ENCODE measurements around the gene NOX4.

DNA sequence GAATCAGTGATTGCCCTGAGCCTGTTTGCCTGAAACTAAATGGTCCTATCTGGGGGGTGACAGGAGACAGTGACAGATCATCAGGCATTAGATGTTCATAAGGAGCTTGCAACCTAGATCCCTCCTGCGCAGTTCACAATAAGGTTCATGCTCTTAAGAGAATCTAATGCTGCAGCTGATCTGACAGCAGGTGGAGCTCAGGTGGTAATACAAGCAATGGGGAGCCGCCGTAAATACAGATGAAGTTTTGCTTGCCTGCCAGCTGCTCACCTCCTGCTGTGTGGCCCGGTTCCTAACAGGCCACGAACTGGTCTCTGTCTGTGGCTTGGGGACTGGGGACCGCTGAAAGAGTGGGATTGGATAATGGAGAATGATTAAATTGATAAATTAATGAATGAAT lies 14.0 kb downstream of the NOX4 start:
- TF ChIP-seq, protein P1, sequence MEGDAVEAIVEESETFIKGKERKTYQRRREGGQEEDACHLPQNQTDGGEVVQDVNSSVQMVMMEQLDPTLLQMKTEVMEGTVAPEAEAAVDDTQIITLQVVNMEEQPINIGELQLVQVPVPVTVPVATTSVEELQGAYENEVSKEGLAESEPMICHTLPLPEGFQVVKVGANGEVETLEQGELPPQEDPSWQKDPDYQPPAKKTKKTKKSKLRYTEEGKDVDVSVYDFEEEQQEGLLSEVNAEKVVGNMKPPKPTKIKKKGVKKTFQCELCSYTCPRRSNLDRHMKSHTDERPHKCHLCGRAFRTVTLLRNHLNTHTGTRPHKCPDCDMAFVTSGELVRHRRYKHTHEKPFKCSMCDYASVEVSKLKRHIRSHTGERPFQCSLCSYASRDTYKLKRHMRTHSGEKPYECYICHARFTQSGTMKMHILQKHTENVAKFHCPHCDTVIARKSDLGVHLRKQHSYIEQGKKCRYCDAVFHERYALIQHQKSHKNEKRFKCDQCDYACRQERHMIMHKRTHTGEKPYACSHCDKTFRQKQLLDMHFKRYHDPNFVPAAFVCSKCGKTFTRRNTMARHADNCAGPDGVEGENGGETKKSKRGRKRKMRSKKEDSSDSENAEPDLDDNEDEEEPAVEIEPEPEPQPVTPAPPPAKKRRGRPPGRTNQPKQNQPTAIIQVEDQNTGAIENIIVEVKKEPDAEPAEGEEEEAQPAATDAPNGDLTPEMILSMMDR (conservative IDR thresholded peaks at IDR 0.05): no peak
- TF ChIP-seq EZH2 (IDR thresholded peaks at IDR 0.05; ENCODE audit: low read depth): no peak

All from PC-9 (cell line).